ENCODE data around the gene GLIS1. TPM values are rescaled to one million over a fixed set of nuclear protein-coding genes. Genes with fewer than 3 reads are reported as not detected.

The GLIS1 gene
- total and polyA plus RNA-seq, 9 donors, result 0.04 to 0.42 (median 0.08) TPM; not detected in 3

- no peaks in the 10 kb centered on the region for H3K36me3 ChIP-seq (ENCODE audit: control insufficient read depth, insufficient read depth, low read length)
- DNase-seq, result no peak
- no peak overlapping the region for H3K27ac ChIP-seq (ENCODE audit: low read length)
- no peaks in the 10 kb centered on the region for H3K9me3 ChIP-seq (replicated peaks; ENCODE audit: control insufficient read depth, low read depth, low read length)
- WGBS (ENCODE audit: insufficient coverage), result 63% methylated on average over 5 of the region's 10 CpGs
- H3K27me3 ChIP-seq (ENCODE audit: control insufficient read depth, insufficient read depth, low read length), result peaks cover 64% of the 10 kb centered on the region
- peaks cover 5% of the 10 kb centered on the region for H3K4me1 ChIP-seq (ENCODE audit: control insufficient read depth, insufficient read depth, low read length)
- H3K4me3 ChIP-seq (ENCODE audit: low read length), result no peak overlapping the region
These were observed 50.4 kb downstream of the GLIS1 start for GRCh38 chr1:53688381-53689102.

DNA sequence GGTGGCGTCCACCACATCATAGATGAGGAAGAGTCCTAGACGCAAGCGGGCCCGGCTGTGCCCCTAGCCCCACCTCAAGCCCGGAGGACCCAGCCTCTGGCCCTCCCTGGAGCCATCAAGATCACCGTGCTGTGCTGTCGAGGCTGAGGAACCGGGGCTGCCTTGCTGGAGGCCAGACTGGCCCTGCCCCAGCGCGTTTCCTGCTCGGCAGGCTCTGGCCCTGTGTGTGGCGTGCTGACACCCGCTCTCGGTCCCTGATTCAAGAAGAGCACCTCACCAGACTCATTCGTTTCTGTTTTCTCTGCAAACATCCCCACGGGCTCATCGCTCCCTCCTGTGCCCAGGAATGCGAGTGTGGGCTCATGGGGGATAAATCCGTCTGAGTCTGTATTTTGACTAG lies 51.1 kb downstream of the GLIS1 start:
- no peak overlapping the region for H3K27ac ChIP-seq (ENCODE audit: low read length)
- H3K36me3 ChIP-seq (ENCODE audit: control insufficient read depth, insufficient read depth, low read length), result no peaks in the 10 kb centered on the region
- 69% methylated on average over 17 of the region's 19 CpGs for WGBS (ENCODE audit: insufficient coverage)
- H3K4me3 ChIP-seq (ENCODE audit: low read length), result no peak overlapping the region
- H3K27me3 ChIP-seq (ENCODE audit: control insufficient read depth, insufficient read depth, low read length), result peaks cover 67% of the 10 kb centered on the region
- no peak for DNase-seq
- H3K9me3 ChIP-seq (replicated peaks; ENCODE audit: control insufficient read depth, low read depth, low read length), result no peaks in the 10 kb centered on the region
- peaks cover 5% of the 10 kb centered on the region for H3K4me1 ChIP-seq (ENCODE audit: control insufficient read depth, insufficient read depth, low read length)

GRCh38 chr1:53687426-53687825 lies 51.5 kb downstream of the GLIS1 start:
- H3K36me3 ChIP-seq (ENCODE audit: control insufficient read depth, insufficient read depth, low read length), result no peaks in the 10 kb centered on the region
- 91% methylated on average over 14 of the region's 14 CpGs for WGBS (ENCODE audit: insufficient coverage)
- DNase-seq, result no peak

DNA sequence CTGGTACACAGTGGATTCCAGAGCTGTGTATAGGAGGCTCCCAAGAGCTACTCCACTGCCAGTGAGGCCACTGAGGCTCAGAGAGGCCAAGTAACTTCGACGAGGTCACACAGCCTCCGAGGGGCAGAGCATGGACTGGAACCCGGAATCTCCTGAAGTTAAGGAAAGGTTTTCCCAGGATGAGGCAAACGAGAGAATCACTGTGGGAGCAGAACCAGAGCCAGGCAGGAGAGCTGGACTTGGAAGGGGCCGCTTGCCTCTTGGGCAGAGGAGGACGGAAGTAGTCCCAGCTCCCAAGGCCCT lies 52.0 kb downstream of the GLIS1 start:
- no peak overlapping the region for H3K4me3 ChIP-seq (ENCODE audit: low read length)
- DNase-seq, result no peak
- 94% methylated on average over 5 of the region's 7 CpGs for WGBS (ENCODE audit: insufficient coverage)
- no peak overlapping the region for H3K27ac ChIP-seq (ENCODE audit: low read length)
- H3K9me3 ChIP-seq (replicated peaks; ENCODE audit: control insufficient read depth, low read depth, low read length), result no peaks in the 10 kb centered on the region
- H3K36me3 ChIP-seq (ENCODE audit: control insufficient read depth, insufficient read depth, low read length), result no peaks in the 10 kb centered on the region
- H3K4me1 ChIP-seq (ENCODE audit: control insufficient read depth, insufficient read depth, low read length), result peaks cover 8% of the 10 kb centered on the region
- H3K27me3 ChIP-seq (ENCODE audit: control insufficient read depth, insufficient read depth, low read length), result peaks cover 67% of the 10 kb centered on the region

More at GRCh38 chr1:53687426-53687825, 51.5 kb downstream of the GLIS1 start:
- H3K9me3 ChIP-seq (replicated peaks; ENCODE audit: control insufficient read depth, low read depth, low read length), result no peaks in the 10 kb centered on the region
- H3K27ac ChIP-seq (ENCODE audit: low read length), result no peak overlapping the region
- peaks cover 5% of the 10 kb centered on the region for H3K4me1 ChIP-seq (ENCODE audit: control insufficient read depth, insufficient read depth, low read length)
- H3K4me3 ChIP-seq (ENCODE audit: low read length), result no peak overlapping the region
- peaks cover 65% of the 10 kb centered on the region for H3K27me3 ChIP-seq (ENCODE audit: control insufficient read depth, insufficient read depth, low read length)

DNA sequence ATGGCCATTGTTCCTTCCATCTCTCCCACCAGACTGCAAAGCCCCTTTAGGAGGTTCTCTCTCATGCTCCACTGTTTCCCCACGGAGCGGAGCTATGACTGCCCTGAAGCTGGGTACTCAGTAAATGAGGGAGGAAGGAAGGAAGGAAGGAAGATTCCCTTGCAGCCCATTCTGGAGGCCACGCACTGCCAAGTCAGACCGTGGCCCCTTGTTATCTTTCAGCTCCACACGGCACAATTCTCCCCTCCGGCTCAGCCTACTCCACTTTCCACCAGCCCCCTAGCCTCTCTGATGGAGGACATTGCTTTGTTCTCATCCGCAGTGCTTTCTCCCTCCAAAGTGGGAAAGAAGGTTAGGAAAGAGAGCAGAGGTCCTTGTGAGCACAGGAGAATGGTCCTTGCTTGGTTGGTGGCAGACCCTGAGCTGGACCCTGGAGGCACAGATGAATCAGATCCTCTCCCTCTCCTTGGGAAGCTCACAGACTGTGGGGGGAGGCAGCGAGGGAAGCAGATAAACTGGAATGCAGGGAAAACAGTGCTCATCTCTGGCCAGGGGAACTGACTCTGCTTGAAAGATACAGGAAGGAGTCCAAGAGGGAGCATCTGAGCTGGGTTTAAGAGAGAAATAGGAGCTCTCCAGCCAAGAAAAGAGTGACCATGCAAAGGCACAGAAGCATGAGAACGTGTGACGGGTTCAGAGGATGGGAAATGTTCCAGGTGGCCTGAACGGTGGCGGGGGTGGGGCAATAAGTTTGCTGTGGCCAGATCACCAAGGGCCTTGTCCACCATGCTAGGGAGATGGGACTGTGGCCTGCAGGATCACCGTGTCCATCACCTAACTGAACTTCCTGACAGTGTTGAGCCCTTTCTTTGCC lies 52.6 kb downstream of the GLIS1 start:
- H3K27me3 ChIP-seq (ENCODE audit: control insufficient read depth, insufficient read depth, low read length), result peaks cover 66% of the 10 kb centered on the region
- DNase-seq, result no peak
- no peak overlapping the region for H3K4me3 ChIP-seq (ENCODE audit: low read length)
- 70% methylated on average over 5 of the region's 13 CpGs for WGBS (ENCODE audit: insufficient coverage)
- no peak overlapping the region for H3K27ac ChIP-seq (ENCODE audit: low read length)
- H3K36me3 ChIP-seq (ENCODE audit: control insufficient read depth, insufficient read depth, low read length), result no peaks in the 10 kb centered on the region
- H3K9me3 ChIP-seq (replicated peaks; ENCODE audit: control insufficient read depth, low read depth, low read length), result no peaks in the 10 kb centered on the region
- H3K4me1 ChIP-seq (ENCODE audit: control insufficient read depth, insufficient read depth, low read length), result peaks cover 13% of the 10 kb centered on the region

GRCh38 chr1:53685272-53686051 lies 53.5 kb downstream of the GLIS1 start:
- no peak overlapping the region for H3K4me3 ChIP-seq (ENCODE audit: low read length)
- H3K27me3 ChIP-seq (ENCODE audit: control insufficient read depth, insufficient read depth, low read length), result peaks cover 63% of the 10 kb centered on the region
- DNase-seq, result no peak
- peaks cover 15% of the 10 kb centered on the region for H3K4me1 ChIP-seq (ENCODE audit: control insufficient read depth, insufficient read depth, low read length)
- H3K27ac ChIP-seq (ENCODE audit: low read length), result no peak overlapping the region
- WGBS (ENCODE audit: insufficient coverage), result 23% methylated on average over 28 of the region's 28 CpGs
- no peaks in the 10 kb centered on the region for H3K9me3 ChIP-seq (replicated peaks; ENCODE audit: control insufficient read depth, low read depth, low read length)
- H3K36me3 ChIP-seq (ENCODE audit: control insufficient read depth, insufficient read depth, low read length), result no peaks in the 10 kb centered on the region

DNA sequence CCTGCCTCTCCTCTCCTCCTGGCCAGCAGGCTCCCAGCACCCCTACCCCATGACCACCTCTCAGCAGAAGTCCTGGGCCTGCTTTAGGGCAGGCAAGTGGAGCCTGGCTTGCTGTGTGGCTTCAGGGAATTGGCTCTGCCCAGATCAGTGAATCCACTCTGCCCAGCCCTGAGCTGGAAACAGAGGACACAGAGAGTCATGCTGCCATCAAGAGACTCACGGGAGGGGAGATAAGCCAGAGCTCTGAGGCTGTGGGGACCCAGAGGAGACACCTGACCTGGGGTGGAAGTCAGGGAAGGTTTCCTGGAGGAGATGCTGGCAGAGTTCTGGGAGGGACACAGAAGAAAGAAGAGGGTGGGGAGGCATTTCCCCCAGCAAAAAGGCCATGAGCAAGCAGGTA lies 54.2 kb downstream of the GLIS1 start:
- Histone ChIP-seq H3K4me3 (ENCODE audit: low read length) (no peak overlapping the region), H3K36me3 (ENCODE audit: control insufficient read depth, insufficient read depth, low read length) (no peaks in the 10 kb centered on the region), H3K27me3 (ENCODE audit: control insufficient read depth, insufficient read depth, low read length) (peaks cover 60% of the 10 kb centered on the region), H3K27ac (ENCODE audit: low read length) (no peak overlapping the region), H3K4me1 (ENCODE audit: control insufficient read depth, insufficient read depth, low read length) (peaks cover 16% of the 10 kb centered on the region), H3K9me3 (replicated peaks; ENCODE audit: control insufficient read depth, low read depth, low read length) (no peaks in the 10 kb centered on the region)
- 80% methylated on average over 1 of the region's 1 CpG for WGBS (ENCODE audit: insufficient coverage)
- no peak for DNase-seq

GRCh38 chr1:53683986-53684740 lies 54.8 kb downstream of the GLIS1 start:
- 77% methylated on average over 3 of the region's 3 CpGs for WGBS (ENCODE audit: insufficient coverage)
- Histone ChIP-seq H3K27me3 (ENCODE audit: control insufficient read depth, insufficient read depth, low read length) (peaks cover 59% of the 10 kb centered on the region), H3K4me3 (ENCODE audit: low read length) (no peak overlapping the region)

GRCh38 chr1:53682881-53683280 lies 56.1 kb downstream of the GLIS1 start:
- 71% methylated on average over 2 of the region's 6 CpGs for WGBS (ENCODE audit: insufficient coverage)
- H3K27me3 ChIP-seq (ENCODE audit: control insufficient read depth, insufficient read depth, low read length), result peaks cover 49% of the 10 kb centered on the region
- peaks cover 28% of the 10 kb centered on the region for H3K4me1 ChIP-seq (ENCODE audit: control insufficient read depth, insufficient read depth, low read length)

More at GRCh38 chr1:53683986-53684740, 54.8 kb downstream of the GLIS1 start:
- Histone ChIP-seq H3K4me1 (ENCODE audit: control insufficient read depth, insufficient read depth, low read length) (peaks cover 20% of the 10 kb centered on the region), H3K36me3 (ENCODE audit: control insufficient read depth, insufficient read depth, low read length) (no peaks in the 10 kb centered on the region), H3K27ac (ENCODE audit: low read length) (no peak overlapping the region), H3K9me3 (replicated peaks; ENCODE audit: control insufficient read depth, low read depth, low read length) (no peaks in the 10 kb centered on the region)
- DNase-seq, result no peak

More at GRCh38 chr1:53682881-53683280, 56.1 kb downstream of the GLIS1 start:
- Histone ChIP-seq H3K4me3 (ENCODE audit: low read length) (no peak overlapping the region), H3K36me3 (ENCODE audit: control insufficient read depth, insufficient read depth, low read length) (no peaks in the 10 kb centered on the region), H3K9me3 (replicated peaks; ENCODE audit: control insufficient read depth, low read depth, low read length) (no peaks in the 10 kb centered on the region), H3K27ac (ENCODE audit: low read length) (no peak overlapping the region)
- no peak for DNase-seq
